Panc1 (cell line): ENCODE measurements around the gene DYNC2LI1.

ENCODE experiments used
- POLR2AphosphoS5 ChIP-seq: IDR thresholded peaks from 2 replicates; pipeline ENCODE4 v1.6.1; 2012; ENCODE audit warnings: mild to moderate bottlenecking, low read depth, low read length, moderate library complexity
- REST ChIP-seq, 2 experiments: IDR thresholded peaks; 2 replicates each; pipeline ENCODE4 v1.6.1; 2011 to 2012; ENCODE audit warnings: low read depth in 2 of 2, control low read depth in 1 of 2, low read length in 1 of 2, mild to moderate bottlenecking in 1 of 2, moderate library complexity in 1 of 2; ENCODE audit not compliant: insufficient read depth in 1 of 2
- SIN3A ChIP-seq: IDR thresholded peaks from 2 replicates; pipeline ENCODE4 v1.6.1; 2012; ENCODE audit warnings: low read depth, mild to moderate bottlenecking, low read length, moderate library complexity, borderline replicate concordance; ENCODE audit not compliant: insufficient read depth
- TF ChIP-seq, protein P1 (sequence below): fragments of 450-650 bp; IDR thresholded peaks from 2 replicates; pipeline ENCODE4 v1.5.1; 2017; ENCODE audit warnings: mild to moderate bottlenecking

GRCh38 chr2:43824951-43825493, 51.2 kb downstream of the DYNC2LI1 start:
- TF ChIP-seq, protein P1, sequence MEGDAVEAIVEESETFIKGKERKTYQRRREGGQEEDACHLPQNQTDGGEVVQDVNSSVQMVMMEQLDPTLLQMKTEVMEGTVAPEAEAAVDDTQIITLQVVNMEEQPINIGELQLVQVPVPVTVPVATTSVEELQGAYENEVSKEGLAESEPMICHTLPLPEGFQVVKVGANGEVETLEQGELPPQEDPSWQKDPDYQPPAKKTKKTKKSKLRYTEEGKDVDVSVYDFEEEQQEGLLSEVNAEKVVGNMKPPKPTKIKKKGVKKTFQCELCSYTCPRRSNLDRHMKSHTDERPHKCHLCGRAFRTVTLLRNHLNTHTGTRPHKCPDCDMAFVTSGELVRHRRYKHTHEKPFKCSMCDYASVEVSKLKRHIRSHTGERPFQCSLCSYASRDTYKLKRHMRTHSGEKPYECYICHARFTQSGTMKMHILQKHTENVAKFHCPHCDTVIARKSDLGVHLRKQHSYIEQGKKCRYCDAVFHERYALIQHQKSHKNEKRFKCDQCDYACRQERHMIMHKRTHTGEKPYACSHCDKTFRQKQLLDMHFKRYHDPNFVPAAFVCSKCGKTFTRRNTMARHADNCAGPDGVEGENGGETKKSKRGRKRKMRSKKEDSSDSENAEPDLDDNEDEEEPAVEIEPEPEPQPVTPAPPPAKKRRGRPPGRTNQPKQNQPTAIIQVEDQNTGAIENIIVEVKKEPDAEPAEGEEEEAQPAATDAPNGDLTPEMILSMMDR, result no peak
- TF ChIP-seq REST (IDR thresholded peaks at IDR 0.05; ENCODE audit: insufficient read depth in 1 of 2, low read depth in 2 of 2, low read length in 1 of 2), result no peak
- no peak for TF ChIP-seq POLR2AphosphoS5
- TF ChIP-seq SIN3A, result no peak
